Activated naive CD4-positive, alpha-beta T cell treated with Interleukin-2 at 50 U/mL for 16 hours (primary cell): ENCODE data around the gene PLEKHG7.

Experiments used
- DNase-seq: peaks from one replicate; pipeline ENCODE4 v3.0.0-alpha.2; 2020

PLEKHG7 gene

GRCh38 chr12:92814584-92814983 lies 111.8 kb downstream of the PLEKHG7 start:
- no peak for DNase-seq

GRCh38 chr12:92821142-92821541 lies 118.4 kb downstream of the PLEKHG7 start:
- no peak for DNase-seq
